GM20000 (cell line): ENCODE data around the gene YPEL2.
A peak's percentile ranks its signal among the peaks of the same experiment; 100 is the strongest.
"Not testable (repeated sequence)": the region's sequence is repeated elsewhere in the genome, so short reads cannot be mapped to it uniquely, and the experiment has no call there.

Experiments used
- DNase-seq: peaks from one replicate; pipeline ENCODE4 v3.0.0; 2012; ENCODE audit warnings: low spot score
- CTCF ChIP-seq: IDR thresholded peaks from 2 replicates; pipeline ENCODE4 v1.5.1; 2012; ENCODE audit warnings: mild to moderate bottlenecking, control low read depth; ENCODE audit errors: extremely low read depth, missing control alignments

The YPEL2 gene, protein sequence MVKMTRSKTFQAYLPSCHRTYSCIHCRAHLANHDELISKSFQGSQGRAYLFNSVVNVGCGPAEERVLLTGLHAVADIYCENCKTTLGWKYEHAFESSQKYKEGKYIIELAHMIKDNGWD

GRCh38 chr17:59331129-59331928 is at the start of gene YPEL2:
Gene YPEL2 (plus strand): TSS chr17:59331655. CDS start chr17:59353410, 21,755 bp downstream.
- DNase-seq: peak; percentile 97
- TF ChIP-seq CTCF: no peak

- no peak for DNase-seq
- no peak for TF ChIP-seq CTCF
Measured at GRCh38 chr17:59284317-59284716, 47.1 kb upstream of the YPEL2 start.

DNA sequence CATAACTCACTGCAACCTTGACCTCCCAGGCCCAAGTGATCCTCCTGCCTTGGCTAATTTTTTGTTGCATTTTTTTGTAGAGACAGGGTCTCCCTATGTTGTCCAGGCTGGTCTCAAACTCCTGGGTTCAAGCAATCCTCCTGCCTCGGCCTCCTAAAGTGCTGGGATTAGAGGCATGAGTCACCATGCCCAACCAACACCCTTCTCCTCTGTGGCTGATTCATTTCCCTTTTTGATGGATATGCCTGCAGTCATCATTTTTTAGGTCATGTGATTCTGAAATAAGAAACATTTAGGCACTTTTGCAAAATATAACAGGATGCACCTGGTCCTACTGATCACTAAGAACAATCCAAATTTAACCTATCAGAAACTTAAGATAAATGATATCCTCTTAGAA is 44.0 kb upstream of the YPEL2 start:
- TF ChIP-seq CTCF: no peak
- no peak for DNase-seq

- no peak for DNase-seq
- TF ChIP-seq CTCF: no peak
Measured at GRCh38 chr17:59287891-59288290, 43.6 kb upstream of the YPEL2 start.

DNA sequence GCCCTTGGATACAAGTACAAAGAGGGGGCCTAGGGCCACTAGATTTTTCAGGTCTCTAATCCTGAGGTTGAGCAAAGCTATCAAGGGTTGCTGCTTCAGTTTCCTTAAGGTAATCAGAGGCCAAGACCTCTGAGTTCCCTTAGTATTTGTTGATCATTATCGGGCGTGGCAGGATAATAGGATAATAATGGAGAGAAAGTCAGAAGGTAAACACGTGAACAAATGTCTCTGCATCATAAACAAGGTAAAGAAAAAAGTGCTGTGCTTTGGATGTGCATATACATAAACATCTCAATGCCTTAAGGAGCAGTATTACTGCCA is 41.5 kb upstream of the YPEL2 start:
- no peak for TF ChIP-seq CTCF
- DNase-seq: no peak

DNA sequence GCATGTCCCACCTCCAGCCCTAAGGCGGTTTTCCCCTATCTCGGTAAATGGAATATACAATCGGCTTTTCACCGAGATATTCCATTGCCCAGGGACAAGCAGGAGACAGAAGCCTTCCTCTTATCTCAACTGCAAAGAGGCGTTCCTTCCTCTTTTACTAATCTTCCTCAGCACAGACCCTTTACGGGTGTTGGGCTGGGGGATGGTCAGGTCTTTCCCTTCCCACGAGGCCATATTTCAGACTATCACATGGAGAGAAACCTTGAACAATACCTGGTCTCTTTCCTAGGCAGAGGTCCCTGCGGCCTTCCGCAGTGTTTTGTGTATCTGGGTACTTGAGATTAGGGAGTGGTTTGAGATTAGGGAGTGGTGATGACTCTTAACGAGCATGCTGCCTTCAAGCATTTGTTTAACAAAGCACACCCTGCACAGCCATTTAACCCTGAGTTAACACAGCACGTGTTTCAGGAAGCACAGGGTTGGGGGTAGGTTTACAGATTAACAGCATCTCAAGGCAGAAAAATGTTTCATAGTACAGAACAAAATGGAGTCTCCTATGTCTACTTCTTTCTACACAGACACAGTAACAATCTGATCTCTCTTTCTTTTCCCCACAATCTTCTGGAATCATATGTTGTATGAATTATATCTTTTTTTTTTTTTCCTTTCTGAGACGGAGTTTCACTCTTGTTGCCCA is 41.0 kb upstream of the YPEL2 start:
- not testable (repeated sequence) for DNase-seq

DNA sequence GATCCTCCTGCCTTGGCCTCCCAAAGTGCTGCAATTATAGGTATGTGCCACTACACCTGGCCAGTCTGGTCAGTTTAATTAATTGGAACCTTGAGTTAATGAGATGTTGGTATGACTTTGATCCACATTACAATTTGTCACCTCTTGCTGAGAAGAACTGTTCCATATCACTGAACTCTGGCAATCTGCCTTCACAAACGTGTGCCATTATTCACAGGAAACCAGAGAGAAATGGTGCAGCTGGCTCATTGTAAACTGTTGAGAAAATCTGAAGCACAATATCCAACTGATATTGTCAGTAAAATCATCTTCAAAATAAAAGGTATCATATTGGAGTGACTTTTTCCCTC is 39.3 kb upstream of the YPEL2 start:
- TF ChIP-seq CTCF: no peak
- DNase-seq: no peak
